Colonic mucosa (tissue), 4 donors: ENCODE results near the gene TRAF2. TPM values are rescaled to one million over a fixed set of nuclear protein-coding genes. Genes with fewer than 3 reads are reported as not detected.
A peak's percentile ranks its signal among the peaks of the same experiment; 100 is the strongest.

Experiments used
- DNase-seq: peaks from one replicate; pipeline ENCODE4 v3.0.0-alpha.2; 2020
- H3K27ac ChIP-seq: fragments of 200-600 bp; one replicate; pipeline ENCODE4 v1.8.0; 2021
- H3K27me3 ChIP-seq: fragments of 200-600 bp; one replicate; pipeline ENCODE4 v1.8.0; 2021
- H3K36me3 ChIP-seq: fragments of 200-600 bp; one replicate; pipeline ENCODE4 v1.8.0; 2021
- H3K4me1 ChIP-seq: fragments of 200-600 bp; one replicate; pipeline ENCODE4 v1.8.0; 2021; ENCODE audit warnings: mild to moderate bottlenecking
- H3K4me3 ChIP-seq: fragments of 200-600 bp; one replicate; pipeline ENCODE4 v1.8.0; 2021
- H3K9ac ChIP-seq, 2 donors: one replicate each; pipeline ENCODE4 v1.7.0; 2013; ENCODE audit warnings: control low read depth in 2 of 2, low read depth in 2 of 2, low read length in 2 of 2
- H3K9me3 ChIP-seq: fragments of 200-600 bp; one replicate; pipeline ENCODE4 v1.8.0; 2021
- intact Hi-C: fragments of 100-400 bp; cut with DNase I; formaldehyde crosslinking; loops from one replicate; pipeline ENCODE4 v1.14.1; 2022
- total RNA-seq, 2 donors: library from RNA; stranded (reverse); fragmentation: NEBNext Ultra II Directional in 1 of 2; extraction: Animal tissue kit (Norgen Biotek cat#: 25700) in 1 of 2; gene quantifications; one replicate each; pipeline ENCODE4 v1.2.1, GENCODE V29; 2021
- TF ChIP-seq, protein P1 (sequence below): fragments of 200-600 bp; IDR thresholded peaks from one replicate; pipeline ENCODE4 v1.8.0; 2022; ENCODE audit warnings: antibody characterized with exemption, mild to moderate bottlenecking
- donor health status: healthy.
- donor health status: DM: no; HTN: no; CAD: no.
- donor health status: DM: no; HTN: no; CAD: no.

TRAF2 gene
- total RNA-seq, 2 donors from 2014 or later: 22.4 to 50.6 TPM

DNA sequence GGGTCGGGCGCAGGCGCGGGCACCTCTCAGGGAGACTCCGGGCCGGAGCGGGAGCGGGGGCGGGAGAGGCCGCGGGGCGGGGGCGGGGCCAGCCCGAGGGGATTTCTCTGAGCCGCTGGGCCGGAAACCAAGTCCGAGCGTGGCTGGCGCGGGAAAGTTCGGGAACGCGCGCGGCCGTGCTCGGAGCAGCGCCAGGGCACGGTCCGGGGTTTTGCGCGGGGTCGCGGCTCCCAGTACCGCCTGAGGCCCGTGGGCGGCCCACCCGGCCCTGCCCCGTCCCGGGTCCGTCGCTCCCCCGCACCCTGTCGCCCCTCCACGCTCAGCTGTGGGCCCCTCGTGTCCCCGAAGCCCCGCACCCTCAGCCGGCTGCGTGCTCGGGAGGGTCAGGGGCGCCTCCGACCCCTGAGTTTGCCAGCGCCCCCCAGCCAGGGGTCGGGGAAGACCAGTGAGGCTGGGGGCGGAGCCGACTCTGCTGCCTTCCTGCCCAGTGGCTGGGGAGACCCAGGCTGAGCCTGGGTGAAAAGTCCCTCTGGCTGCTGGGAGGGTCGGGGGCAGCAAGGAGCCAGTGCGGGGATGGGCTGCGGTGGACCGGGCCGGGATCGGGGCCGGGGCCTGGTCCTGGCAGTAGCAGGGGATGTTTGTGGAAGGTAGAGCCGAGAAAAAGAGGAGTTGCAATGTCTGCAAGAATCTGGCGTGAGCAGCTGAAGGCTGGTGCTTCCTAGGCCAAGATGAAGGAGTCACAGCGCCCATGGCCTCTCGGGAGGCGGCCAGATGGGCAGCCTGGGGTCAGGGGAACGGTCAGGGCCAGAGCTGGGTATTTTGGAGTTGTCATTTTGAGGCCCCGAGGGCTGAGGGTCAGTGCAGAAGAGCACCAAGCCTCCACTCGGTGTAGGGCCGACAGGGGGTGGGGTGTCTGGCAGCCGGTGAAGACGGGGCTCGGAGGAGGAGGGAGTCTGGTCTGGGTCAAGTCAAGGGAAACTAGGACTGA lies 588 bp downstream of the TRAF2 start:
- no peak for DNase-seq

GRCh38 chr9:136888454-136888853 lies 2.1 kb downstream of the TRAF2 start:
- H3K4me3 ChIP-seq: no peak overlapping the region
- no peaks in the 10 kb centered on the region for H3K36me3 ChIP-seq
- H3K27ac ChIP-seq: no peak overlapping the region
- TF ChIP-seq, protein P1, sequence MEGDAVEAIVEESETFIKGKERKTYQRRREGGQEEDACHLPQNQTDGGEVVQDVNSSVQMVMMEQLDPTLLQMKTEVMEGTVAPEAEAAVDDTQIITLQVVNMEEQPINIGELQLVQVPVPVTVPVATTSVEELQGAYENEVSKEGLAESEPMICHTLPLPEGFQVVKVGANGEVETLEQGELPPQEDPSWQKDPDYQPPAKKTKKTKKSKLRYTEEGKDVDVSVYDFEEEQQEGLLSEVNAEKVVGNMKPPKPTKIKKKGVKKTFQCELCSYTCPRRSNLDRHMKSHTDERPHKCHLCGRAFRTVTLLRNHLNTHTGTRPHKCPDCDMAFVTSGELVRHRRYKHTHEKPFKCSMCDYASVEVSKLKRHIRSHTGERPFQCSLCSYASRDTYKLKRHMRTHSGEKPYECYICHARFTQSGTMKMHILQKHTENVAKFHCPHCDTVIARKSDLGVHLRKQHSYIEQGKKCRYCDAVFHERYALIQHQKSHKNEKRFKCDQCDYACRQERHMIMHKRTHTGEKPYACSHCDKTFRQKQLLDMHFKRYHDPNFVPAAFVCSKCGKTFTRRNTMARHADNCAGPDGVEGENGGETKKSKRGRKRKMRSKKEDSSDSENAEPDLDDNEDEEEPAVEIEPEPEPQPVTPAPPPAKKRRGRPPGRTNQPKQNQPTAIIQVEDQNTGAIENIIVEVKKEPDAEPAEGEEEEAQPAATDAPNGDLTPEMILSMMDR: no peak
- no peak for DNase-seq
- H3K9ac ChIP-seq: no peak overlapping the region
- no peaks in the 10 kb centered on the region for H3K27me3 ChIP-seq
- intact Hi-C loops: loop anchor here (10.0 kb wide), 1 partner anchor 46 kb away; no protein-coding TSS in a partner anchor
- H3K4me1 ChIP-seq: peaks cover 4% of the 10 kb centered on the region
- no peaks in the 10 kb centered on the region for H3K9me3 ChIP-seq

More for the DNA sequence above, 588 bp downstream of the TRAF2 start:
- Histone ChIP-seq H3K27ac (peak overlapping the region; percentile 96), H3K9ac (peak overlapping the region; percentile 74 to 97), H3K4me1 (peaks cover 9% of the 10 kb centered on the region), H3K9me3 (no peaks in the 10 kb centered on the region), H3K4me3 (peak overlapping the region; percentile 99), H3K27me3 (no peaks in the 10 kb centered on the region), H3K36me3 (no peaks in the 10 kb centered on the region)
- TF ChIP-seq, protein P1: no peak
- intact Hi-C loops: loop anchor here (10.0 kb wide), 1 partner anchor 48 kb away; no protein-coding TSS in a partner anchor

DNA sequence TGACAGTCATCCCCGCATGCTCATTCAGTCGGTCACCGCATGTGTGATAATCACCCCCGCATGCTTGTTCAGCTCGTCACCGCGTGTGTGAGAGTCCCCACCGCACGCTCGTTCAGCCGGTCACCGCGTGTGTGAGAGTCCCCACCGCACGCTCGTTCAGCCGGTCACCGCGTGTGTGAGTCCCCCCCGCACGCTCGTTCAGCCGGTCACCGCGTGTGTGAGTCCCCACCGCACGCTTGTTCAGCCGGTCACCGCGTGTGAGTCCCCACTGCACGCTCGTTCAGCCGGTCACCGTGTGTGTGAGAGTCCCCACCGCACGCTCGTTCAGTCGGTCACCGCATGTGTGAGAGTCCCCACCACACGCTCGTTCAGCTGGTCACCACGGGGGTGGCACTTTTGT lies 3.5 kb downstream of the TRAF2 start:
- H3K4me3 ChIP-seq: no peak overlapping the region
- no peaks in the 10 kb centered on the region for H3K36me3 ChIP-seq
- H3K9me3 ChIP-seq: no peaks in the 10 kb centered on the region
- intact Hi-C loops: loop anchor here (10.0 kb wide), 1 partner anchor 45 kb away; no protein-coding TSS in a partner anchor
- H3K9ac ChIP-seq: no peak overlapping the region
- TF ChIP-seq, protein P1: no peak
- DNase-seq: no peak
- no peak overlapping the region for H3K27ac ChIP-seq
- no peaks in the 10 kb centered on the region for H3K27me3 ChIP-seq
- H3K4me1 ChIP-seq: peaks cover 4% of the 10 kb centered on the region

DNA sequence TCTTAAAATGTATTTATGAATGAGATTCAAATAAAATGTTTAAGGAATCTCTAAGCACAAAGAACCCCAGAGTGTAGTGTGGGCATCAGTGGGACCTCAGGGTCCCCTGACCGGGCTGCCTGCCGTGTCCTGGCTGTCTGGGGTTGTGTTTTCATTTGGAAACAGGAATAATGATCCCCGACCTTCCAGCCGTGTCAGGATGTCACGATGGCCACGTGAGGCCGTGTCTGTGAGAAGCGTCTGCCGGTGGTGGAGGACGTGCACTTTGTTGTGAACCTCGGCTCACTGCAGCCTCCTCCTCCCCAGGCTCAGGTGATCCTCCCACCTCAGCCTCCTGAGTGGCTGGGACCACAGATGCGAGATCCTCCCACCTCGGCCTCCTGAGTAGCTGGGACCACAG lies 4.3 kb downstream of the TRAF2 start:
- H3K9me3 ChIP-seq: no peaks in the 10 kb centered on the region
- H3K9ac ChIP-seq: no peak overlapping the region
- no peaks in the 10 kb centered on the region for H3K36me3 ChIP-seq
- H3K27ac ChIP-seq: no peak overlapping the region
- no peaks in the 10 kb centered on the region for H3K27me3 ChIP-seq
- intact Hi-C loops: no loop called here
- H3K4me3 ChIP-seq: no peak overlapping the region
- no peaks in the 10 kb centered on the region for H3K4me1 ChIP-seq
- TF ChIP-seq, protein P1: no peak
- no peak for DNase-seq

DNA sequence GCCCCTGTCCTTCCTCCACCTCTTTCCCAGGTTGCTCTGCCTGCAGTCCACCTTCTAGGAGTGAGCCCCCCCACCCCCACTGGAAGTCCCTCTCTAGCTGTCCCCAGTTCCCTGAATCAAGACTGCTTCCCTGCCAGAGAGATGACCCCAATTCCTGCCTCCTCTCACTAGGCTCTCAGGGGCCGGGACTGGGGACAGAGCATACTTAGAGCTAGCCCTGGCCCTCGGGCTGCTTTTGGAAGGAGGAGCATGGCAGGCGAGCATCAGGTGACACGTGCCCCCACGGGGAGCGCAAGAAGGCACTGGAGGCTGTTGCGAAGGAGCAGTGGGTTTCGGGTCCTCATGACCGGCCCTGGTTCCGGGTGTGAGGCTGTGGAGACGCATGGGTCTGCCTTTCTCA lies 9.7 kb downstream of the TRAF2 start:
- Histone ChIP-seq H3K9ac (no peak overlapping the region), H3K4me3 (no peak overlapping the region), H3K4me1 (peaks cover 8% of the 10 kb centered on the region), H3K36me3 (no peaks in the 10 kb centered on the region), H3K27me3 (no peaks in the 10 kb centered on the region), H3K27ac (no peak overlapping the region), H3K9me3 (no peaks in the 10 kb centered on the region)
- DNase-seq: no peak
- TF ChIP-seq, protein P1: no peak
- intact Hi-C loops: no loop called here
